Muscle of back (tissue), 13 donors: ENCODE measurements around the gene KRT74. TPM values are rescaled to one million over a fixed set of nuclear protein-coding genes. Genes with fewer than 3 reads are reported as not detected.

ENCODE experiments used
- DNase-seq, 3 donors: peaks; one replicate each; pipeline versions ENCODE4 v3.0.0 to v3.0.0-alpha.2; 2013
- long read RNA-seq, 9 donors: transcript quantifications; one replicate each; lab custom pipeline, GENCODE V29; 2026
- polyA plus RNA-seq, 10 donors: library from polyadenylated mRNA; unstranded; fragments of 120-200 nt; gene quantifications; one replicate each; pipeline ENCODE4 v1.2.1, GENCODE V29; 2013; ENCODE audit not compliant: insufficient read length in 10 of 10

KRT74 gene
- polyA plus RNA-seq: under 1 TPM in 2 of 10 donors, not detected in 8; 0.08 to 0.12 TPM
- long read RNA-seq, donor 1: 0 reads
- long read RNA-seq, donor 2: 0 reads
- long read RNA-seq, donor 3: 0 reads
- long read RNA-seq, donor 4: 0 reads
- long read RNA-seq, donor 5: 0 reads
- long read RNA-seq, donor 6: 0 reads
- long read RNA-seq, donor 7: 0 reads
- long read RNA-seq, donor 8: 0 reads
- long read RNA-seq, donor 9: 0 reads

DNA sequence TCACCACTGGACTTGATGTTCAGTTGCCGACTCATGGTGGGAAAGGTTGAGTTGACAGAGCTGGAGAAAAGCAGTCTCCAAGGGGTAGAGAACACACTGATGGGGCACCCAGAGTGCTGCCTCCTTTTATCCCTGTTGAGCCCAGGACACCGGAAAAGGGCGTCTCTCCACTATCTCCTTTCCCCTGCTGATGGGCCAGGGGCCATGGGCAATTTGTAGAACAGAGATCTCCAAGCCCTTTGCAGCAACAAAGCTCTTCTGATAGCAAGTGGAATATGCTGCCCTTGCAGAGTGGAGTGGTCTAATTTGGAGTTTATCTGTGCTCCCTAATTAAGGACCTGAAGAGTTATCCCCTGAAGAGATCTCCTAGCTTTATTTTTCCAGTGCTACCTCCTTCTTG lies at the start of gene KRT74:
Gene KRT74 (minus strand): TSS at position 101 of the 400 bp plus-strand sequence. CDS start 66 bp downstream, at position 35.
- no peak for DNase-seq

DNA sequence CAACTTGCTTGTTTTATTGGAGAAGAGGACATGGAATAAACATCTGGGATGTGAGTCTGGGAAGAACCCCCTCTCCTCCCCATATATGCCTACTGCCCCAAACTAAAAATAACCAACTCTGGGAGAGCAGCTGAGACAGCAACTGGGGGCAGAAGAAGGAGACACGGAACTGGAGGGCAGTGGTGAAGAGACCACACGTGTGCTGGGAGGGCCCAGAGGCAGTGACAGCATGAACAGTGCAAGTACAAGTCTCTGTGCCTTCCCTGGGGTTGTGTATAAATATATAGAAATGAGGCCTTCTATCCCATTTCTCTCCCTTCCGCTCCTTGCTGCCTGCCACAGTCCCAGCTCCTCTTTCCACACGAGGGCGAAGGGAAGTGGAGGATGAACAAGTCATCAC lies 48.7 kb upstream of the KRT74 start:
- no peak for DNase-seq

DNA sequence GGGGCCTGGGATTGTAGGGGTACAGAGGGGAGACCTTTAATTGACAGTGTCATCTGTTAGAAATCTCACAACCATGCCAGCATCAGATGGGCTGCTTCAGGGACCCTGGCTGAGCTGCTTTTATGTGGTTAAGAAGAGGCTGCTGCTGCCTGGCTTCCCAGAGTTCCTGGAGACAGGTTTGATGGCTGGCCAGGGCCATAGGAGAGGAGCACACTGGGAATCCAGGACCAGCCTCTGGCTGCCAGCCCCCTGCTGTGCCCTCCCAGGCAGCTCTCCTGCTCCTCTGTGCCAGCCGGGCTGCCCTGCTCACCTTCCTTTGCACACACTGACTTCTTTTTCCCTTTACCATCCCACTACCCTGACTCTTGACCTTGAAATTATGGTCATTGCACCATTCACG lies 45.2 kb upstream of the KRT74 start:
- no peak for DNase-seq

DNA sequence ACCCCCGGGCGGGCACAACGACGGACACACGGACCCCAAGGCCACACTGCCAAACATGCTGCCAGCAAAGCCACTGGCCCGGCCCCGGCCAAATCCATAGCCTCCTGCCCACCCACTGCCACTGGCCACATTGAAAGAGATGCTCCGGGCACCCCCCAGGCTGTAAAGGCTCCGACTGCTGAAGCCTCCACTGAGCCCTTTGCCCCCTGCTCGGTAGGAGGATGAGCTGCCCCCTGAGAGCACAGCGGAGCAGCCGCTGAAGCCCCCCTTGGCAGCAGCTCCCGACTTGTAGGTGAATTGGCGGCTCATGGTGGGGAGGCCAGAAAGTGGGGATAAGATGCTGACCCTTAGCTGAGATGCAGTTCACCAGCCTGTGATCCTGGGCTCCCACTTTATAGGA lies 44.6 kb upstream of the KRT74 start, which contains the start of gene KRT73:
Gene KRT73 (minus strand): TSS at position 344 of the 400 bp plus-strand sequence. CDS start 35 bp downstream, at position 309.
- DNase-seq: no peak

DNA sequence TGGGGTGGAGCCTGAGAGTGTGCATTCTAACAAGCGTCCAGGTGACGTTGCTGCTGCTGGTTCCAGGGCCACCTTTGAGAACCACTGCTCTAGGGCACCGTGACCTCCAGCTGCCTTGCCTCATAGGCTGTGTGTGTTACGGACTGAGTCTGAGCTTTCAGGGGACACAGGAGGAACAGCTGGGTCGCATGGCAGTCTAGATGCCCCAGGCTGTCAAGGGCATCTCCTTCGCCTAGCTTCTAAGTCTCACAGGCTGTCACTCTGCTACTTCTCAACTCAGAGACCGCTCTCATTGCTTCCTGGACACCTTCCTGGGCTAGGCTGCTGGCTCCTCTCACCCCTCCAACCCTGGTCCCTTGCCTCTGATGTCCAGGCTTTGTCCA lies 43.8 kb upstream of the KRT74 start:
- DNase-seq: no peak

DNA sequence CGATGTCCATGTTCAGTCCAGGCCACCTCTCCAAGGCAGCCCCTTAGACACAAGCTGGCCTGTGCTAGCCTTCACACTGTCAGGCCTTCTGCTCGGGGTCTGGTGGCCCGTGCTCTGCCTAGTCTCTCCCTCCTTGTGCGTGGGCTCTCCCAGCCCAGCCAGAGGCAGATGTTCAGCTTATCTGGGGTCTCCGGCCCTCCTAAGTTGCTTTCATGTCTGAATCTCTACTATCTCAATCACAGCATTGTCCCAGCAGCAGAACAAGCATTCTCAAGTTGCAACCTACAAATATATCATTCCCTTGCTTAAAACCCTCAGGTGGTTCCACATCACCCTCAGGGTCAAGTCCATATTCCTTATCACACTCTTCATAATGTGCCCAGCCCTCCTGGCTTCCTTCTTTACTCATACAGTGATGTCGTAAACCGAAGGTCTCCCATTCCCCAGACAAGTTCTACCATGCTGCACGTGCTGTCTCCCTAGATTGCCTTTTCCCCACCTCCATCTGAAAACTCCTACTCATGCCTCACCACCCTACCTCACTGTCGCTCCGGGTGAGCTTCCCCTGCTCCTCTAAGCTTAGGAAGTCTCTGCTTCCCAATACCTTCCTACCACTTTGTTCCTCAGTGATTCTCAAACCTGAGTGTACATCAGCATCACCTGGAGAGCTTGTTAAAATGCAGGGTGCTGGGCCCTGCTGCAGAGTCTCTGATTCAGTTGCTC lies 43.2 kb upstream of the KRT74 start:
- DNase-seq: no peak

DNA sequence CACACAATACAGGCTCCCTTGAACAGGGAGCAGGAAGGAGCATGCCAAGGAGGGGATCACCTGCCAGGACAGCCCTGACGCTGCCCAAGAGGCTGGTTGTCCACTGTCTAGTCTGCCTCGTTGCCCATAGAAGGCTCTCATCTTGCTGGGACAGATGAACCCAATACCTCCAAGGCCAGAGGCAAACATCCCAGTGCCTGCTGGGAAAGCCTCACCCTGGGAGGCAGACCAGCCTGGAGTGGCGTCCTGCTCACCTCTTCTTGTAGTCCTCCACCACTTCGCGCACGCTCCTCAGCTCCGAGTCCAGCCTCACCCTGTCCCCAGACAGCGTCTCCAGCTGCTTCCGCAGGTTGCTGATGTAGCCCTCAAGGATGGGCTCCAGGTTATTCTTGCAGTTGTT lies 42.3 kb upstream of the KRT74 start:
- DNase-seq: no peak

DNA sequence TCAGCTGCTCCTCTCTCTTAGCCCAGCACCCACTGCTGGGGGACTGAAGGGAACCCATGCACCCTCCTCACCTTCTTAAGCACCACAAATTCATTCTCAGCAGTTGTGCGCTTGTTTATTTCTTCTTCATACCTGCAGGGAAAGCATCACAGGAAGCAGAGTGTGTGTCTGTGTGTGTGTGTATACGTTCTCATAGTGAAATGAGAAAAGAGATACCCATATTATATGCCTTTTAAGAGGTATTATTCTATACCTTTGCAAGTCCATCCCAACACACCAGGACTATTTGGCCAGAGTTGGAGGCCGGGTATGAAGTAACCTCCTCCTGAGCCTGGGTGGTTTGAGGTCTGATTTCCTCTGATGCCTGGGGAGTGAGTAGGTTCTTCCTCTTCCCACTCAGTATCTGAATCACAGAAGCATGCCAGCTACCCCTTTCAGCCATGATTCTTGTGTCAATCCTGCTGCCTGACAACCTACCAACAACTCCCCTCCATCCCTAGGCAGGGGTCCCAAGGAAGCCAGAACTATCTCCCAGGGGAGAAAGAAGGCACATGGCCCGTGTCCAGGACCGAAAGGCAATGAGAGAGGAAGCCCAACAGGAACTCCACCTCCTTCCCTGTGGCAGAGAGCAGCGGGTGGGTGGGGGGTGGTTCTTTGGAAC lies 41.7 kb upstream of the KRT74 start:
- no peak for DNase-seq

DNA sequence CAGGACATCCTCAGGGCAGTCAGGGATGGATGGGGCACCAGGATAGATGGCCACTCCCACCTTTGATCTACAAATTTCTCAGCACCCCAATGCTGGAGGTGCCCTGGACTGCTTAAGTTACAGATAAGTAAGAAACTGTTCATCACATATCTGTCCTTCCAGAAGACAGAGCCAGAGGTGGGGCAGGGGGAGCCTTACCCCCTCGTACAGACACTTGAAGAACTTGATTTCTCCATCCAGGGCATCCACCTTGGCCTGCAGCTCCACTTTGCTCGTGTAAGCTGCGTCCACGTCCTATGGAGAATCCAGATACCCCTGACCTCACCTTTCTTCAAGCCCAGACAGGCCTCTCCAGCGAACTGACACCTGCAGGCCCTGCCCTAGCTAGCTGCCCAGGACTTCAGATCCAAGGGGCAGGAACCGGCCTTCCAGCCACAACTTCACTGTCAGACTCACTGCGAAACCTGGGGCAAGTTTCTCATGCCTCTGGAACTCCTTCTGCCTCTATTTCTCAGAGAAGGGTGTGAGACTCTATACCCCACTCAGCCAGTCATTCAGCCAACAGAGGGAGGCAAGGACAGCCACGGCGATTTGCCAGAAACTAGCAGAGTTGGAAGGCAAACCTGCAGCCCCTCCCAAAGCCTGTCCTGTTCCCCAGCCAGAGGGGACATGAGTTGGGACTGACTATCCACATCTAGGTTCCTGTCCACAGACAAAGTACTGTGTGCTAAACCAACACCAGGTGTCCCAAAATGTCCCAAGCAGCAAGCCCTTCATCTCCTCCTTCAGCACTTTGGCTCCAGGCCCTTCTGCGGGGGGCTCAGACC lies 41.0 kb upstream of the KRT74 start:
- DNase-seq: no peak

DNA sequence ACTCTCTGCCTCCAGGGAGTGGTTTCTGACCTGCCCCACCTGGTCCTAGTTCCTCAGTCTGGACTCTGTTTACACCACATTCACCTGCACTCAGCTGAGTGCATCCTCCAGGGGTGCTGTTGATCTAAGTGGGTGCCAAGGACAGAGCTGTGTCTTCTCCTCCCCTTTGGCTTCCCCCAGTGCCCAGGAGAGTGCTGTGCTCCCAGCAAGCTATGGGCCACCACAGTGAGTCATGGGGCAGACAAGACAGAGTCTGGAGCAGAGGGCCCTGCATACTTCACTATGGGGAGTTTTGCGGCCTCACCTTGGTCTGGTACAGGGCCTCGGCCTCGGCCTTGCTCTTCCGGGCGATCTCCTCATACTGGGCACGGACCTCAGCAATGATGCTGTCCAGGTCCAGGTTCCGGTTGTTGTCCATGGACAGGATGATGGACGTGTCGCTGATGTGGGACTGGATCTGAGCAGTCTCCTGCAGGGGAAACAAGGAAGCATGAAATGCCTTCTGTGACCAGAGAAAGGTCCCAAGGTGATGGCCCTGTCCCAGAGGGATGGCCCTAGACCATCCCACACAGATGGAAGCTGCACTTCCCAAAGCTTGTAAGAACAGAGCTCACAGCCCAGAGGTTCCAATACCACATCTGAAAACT lies 39.9 kb upstream of the KRT74 start:
- no peak for DNase-seq

DNA sequence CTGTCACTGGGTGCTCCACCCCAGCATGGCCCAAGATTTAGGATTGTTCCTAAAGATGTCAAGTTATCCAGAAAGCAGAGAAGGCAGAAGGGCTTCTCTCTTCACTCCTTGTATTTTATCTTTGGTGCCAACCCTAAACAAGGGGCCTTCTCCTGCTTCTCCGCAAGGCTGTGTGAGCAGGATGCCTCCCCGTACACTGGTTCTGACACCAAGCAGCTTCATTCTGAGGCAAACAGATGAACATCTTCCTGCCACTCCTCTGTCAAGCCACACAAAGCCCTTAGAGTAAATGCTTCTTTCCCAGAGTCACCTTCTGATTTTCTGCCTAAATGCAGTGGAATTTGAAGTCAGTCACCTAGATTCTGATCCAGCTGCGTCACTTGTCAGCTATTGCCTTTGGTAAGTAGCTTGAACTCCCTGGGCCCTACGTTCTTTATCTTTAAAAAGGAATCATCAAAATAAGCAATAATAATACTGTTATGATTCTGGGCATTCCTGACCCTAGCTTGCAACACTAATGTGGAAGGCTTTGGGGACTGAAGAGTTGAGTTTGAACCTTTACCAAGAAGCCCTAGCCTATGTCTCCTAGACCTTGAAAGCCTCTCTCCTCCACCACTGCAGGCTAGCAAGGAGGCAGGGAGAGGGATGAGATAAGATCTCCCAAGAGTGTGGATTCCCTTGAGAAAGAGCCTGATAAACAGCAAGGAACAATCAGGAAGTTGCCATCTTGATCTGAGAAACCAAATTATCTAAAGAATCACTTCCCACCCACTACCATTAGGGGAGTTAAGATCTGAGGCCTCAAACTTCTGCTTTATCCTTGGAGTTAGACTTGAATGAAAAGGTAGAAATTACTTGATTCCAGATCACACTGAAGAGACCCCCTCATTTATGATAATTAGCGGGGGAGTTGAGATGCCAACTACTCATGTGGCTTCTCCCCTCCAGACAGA lies 39.1 kb upstream of the KRT74 start:
- no peak for DNase-seq

DNA sequence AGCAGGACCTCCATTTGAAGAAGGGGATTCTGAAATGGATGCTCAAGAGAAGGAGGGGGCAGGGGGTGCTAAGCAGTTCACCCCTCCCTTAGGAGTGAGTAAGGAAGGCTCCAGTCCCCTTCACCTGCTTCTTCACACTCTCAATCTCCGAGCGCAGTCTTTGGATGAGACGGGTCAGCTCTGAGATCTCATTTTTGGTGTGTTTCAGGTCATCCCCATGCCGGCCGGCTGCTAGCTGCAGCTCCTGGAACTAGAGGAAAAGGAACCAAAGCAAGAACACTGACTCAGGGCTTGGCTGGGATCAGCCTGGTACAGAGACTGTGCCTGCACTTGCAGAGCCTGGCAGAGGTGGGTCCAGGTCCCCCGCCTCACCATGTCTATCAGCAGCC lies 37.4 kb upstream of the KRT74 start:
- no peak for DNase-seq

DNA sequence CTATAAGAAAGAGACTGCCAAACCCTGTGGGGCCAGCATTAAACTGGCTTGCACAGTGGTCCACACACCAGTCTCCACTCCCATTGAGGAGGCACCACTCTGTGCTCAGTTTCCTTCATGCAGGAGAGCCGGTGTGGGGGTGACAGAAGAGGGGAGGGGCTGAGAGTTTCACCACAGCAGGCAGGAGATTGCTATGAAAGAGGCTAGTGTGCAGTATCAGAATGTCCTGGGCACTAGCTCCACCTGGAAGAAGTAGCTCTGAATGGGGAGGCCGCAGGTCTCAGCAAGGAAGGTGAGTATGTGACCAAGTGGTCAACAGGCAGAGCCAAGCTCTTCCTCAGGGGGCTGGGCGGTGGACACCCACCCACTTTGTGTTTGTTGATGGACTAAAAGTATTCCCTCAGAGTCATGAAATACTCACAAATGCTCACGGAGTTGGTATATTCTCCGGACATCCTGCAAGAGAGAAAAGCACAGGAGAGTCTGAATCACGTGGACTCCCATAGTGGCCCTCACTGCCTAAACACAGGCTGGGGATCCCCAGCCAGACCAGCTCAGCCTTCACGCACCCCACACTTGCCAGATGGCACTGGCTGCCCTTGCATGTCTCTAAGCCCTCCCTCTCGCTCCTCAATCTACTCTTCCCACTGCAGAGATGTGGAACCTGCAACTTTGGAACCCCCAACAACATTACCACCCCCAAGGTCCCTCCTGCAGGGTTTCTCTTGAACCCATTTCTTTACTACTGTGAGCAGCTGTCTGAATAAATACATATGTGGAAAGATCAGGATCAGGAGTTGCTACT lies 35.4 kb upstream of the KRT74 start:
- DNase-seq: no peak

DNA sequence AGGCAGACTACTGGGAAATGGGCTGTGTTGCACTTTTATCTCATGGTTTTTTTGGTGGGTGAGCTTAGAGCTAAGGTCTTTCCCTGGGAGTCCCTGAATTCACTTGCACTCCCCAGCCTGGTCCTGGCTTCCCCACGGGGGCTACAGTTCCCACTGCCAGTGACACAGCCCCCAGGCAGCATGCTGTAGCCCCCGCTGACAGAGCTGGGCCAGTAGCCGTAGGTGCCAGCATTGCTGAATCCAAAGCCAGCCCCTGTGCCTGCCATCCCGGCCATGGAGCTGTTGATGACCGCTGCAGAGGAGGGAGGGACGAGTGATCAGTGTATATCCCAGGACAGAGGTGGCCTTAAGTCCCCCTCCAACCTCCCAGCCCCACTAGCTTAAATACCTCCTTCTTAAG lies 34.5 kb upstream of the KRT74 start:
- no peak for DNase-seq

DNA sequence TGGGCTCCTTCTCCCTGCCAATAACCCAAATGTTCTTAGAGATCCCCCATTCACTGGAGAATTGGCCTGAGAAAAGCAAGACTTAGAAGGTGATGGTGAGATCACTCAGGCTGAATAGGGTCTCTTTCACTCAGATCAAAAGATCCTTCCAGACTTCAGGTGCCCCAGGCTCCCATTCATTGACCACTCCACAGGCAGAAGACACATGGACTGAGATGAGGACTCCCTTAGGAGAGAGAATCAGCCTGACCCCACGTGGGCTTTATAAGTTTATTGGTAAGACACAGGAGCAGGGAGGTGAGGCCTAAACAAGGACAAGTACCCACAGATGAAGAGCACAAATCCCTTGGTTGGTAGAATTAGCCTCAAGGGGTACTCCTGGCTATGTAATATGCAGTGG lies 33.7 kb upstream of the KRT74 start:
- no peak for DNase-seq

DNA sequence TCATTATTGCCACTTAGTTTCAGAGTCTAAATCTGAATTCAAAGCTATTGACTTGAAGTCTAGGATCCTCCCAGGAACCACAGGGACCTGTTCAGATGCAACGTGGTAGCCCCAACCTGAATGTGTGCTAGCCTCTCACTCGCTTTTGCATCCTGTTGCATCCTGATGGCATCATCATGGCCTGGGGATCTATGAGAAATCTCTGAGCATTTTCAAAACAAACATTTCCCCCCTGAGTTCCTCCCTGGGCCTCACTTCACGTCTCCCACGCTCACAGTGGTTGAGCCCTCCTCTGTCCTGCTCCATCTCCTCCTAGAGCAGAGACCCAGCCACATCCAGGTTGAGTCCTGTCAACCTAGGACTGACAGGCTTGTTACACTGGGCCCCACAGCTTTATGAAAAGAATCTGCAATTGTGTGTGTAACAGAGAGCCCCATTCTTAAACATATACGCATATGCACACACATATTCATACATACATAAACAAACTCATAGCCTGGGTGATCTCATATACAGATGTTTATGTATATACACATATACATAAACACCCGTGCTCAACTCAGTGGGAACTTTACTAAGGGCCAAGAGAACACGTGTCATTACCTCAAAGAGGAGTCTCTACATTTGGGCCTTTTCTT lies 33.1 kb upstream of the KRT74 start:
- no peak for DNase-seq

DNA sequence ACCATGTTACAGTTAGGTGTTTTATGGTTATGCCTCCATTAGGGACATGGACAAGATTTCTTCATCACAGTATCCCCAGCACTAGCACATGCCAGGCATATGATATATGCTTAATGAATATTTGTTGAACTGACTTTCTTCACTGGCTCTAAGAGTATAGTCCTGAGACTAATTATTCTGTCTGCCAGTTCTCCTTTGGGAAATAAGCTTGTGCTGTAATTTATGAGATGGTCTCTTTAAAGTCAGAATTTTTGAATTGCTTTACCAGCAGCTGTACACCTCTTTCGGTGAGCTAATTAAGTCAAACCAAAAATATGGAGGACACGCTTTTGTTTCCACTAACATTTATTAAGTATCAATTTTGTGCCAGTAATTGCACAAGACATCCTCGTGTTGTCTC lies 32.5 kb upstream of the KRT74 start:
- DNase-seq: no peak

DNA sequence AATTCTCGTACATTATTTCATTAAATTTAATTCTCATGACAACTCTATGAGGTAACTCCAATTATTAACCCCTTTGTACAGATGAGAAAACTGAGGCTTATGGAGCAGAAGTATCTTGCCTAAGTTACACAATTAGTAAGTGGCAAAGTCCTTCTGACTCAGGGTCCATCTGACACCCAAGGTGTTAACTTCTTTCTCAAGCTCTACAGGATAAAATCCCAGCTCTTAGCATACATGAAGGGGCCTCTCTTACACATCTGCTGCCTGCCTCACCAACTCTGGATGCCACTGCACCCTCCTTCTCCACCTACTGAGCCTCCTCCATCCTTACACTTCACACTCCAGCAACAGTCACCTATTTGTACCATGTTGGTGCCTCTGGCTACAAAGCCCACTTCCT lies 31.9 kb upstream of the KRT74 start:
- no peak for DNase-seq

DNA sequence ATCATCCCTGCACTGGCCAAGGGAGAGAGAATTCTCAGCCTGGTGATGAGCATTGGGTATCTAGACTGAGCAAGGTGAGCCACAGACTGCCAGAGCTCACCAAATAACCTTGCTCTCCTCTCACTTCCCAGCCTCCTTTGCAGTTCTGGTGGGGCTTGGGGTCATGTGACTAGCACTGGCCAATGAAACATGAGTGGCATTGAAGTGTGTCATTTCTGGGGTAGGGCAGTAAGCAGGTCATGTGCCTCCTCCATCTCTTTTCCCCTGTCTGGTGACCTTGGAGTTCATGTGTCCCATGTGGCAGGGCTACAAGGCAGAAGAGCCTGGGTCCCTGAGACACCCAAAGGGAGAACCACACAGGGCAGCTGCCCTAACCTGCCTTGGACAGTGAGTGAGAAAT lies 31.2 kb upstream of the KRT74 start:
- no peak for DNase-seq
